ENCODE data around the gene ADGRF3.

GRCh38 chr2:26281226-26281625 lies 65.4 kb downstream of the ADGRF3 start:
- TF ChIP-seq EZH2 (IDR thresholded peaks at IDR 0.05; ENCODE audit: borderline replicate concordance, low read length) (no peak), CTCF (IDR thresholded peaks at IDR 0.05; ENCODE audit: low read length) (no peak)

All from OCI-LY1 (cell line).